Suppressor macrophage treated with lipopolysaccharide for 1 hour (primary cell): Measurements from ENCODE around the gene ITGB3.
"Not testable (repeated sequence)": the region's sequence is repeated elsewhere in the genome, so short reads cannot be mapped to it uniquely, and the experiment has no call there.

Source experiments
- DNase-seq, 3 donors: peaks; one replicate each; pipeline ENCODE4 v3.0.0-alpha.2; 2020 to 2022

Gene ITGB3

DNA sequence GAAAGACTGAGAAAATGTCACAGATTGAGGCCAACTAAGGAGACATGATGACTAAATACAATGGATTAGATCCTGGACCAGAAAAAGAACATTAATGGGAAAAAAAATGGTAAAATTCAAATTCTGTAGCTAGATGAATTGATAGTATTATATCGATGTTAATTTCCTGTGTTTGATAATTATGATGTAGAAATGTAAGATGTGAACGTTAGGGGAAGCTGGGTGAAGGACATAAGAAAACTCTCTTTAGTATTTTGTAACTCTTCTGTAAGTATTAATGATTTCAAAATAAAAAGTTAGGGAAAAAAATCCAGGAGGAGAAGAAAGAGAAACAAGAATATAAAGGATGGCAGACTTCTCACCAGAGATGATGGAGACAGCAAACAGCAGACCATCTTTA is 2.8 kb upstream of the ITGB3 start:
- DNase-seq = no peak

DNA sequence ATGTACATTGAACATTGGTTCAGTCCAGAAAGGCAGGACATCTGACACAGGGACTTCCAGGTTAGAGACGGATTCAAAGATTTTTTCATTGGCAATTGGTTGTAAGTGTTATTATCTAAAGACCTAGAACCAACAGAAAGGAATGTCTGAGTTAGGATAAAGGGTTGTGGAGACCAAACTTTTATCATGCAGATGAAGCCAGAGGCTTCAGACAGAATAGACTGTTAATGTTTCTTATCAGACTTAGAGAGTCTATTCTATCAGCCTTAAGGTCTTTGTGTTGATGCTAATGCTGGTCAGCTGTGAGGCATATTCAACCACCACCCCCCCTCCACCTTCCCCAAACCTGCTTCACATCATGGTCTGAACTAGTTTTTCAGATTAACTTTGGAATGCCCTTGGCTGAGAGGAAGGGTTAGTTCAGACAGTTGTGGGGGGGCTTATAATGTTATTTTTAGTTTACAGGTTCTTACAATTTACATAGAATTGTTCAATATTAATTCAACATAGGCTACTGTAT is 2.1 kb upstream of the ITGB3 start:
- no peak for DNase-seq

DNA sequence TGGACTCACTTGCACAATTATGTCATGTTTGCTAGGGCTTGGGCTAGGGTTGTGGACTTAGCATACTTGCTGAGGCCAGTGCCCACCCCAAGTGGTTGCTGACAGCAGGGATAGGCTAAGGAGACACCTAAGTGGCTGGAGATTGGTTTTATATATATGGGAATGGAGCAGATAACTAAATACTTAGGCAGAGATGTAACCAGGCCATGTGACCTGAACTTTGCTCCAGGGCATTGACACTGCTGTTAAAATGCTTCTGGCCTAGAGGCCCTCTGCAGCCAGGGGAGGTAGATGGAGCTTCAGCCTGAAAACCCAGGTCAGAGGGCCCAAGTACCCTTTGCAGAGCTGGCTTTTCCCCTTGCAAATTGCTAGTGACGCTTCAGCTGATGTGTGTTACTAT is 1.4 kb upstream of the ITGB3 start:
- DNase-seq = no peak

DNA sequence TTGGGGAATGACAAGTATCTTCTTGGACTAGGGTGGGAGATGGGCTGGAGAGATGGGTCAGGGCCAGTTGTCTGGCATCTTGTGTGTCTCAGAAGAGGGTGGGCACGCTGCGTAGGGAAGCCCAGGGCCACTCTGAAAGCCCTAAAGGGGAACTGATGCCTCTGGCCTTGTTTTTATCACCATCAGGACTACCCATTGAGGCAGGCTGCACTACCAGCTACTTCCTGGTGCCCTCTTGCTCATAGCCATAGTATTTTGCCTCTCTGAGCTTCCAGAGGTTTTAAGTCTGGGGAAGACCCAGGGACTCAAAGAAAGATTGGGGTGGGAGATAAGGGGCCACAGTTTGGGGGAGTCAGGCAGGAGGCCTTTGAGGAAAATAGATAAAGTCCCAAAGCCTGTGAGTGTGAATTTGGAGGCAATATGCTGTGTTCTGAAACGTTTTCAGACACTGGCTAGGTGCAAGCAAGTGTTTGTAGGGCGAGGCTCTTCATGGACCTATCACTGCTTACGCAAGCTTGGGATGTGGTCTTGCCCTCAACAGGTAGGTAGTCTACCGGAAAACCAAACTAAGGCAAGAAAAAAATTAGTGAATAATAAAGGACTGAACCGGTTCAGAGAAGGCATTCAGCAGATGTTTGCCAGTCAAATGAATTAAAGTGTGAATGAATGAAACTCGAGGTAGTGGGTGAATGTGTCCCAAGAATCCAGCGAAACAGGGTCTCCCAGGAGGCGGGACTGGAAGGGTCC is 688 bp upstream of the ITGB3 start:
- DNase-seq = no peak

DNA sequence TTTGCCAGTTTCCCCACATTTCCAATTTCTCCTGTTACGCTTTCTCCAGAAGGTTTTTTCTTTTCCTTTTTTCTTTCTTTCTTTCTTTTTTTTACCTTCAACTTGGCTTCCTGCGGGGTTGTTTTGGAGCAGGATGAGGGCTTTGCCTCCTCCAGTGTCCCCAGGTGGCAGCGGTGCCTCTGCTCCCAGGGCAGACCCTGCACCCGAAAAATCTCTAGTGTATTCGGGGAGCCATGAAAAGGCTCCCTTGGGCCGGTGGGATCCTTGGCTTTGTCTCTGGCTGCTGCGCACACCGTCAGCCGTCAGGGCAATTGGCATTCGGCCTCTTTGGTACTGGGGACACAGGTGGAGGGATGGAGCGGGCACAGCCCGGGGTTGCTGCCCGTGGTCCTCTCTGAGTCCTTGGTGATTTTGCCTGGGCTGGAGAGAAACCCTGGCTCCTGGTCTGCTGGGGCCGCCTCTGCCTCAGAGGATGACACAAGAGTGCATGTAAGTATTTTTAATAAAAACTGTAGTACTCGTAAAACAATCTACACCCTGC is 846 bp downstream of the ITGB3 start:
- DNase-seq = no peak

DNA sequence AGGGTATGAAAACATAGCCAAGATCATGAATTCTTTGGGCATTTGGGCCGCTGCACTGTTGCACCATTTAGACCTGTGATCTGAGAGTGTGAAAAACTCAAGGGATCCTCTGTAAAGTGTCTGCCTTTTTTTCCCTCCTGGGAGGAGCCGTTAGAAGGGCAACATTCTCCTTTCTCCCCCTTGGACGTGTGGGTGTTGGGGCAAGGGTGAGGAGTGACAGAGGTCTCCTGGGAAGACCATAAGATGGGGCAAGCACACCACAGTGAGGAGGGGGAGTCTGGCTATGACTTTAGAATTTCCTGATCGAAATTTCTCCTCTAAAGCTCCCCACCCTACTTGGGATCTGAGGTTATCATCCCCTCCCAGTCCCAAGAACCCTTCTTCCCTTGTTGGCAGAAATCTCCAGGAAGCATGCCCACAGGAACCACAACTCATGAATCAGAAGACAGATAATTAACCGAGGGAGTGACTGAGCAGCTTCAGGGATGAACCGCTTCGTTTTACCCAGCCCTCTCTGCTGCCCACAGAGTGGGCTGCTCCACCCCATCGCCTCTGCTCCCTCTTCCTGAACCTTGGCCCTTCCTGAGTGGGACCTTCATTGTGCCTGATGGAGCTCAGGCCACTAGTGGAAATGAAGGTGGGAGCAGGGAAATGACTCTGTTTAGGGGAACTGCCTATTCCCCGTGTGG is 4.2 kb downstream of the ITGB3 start:
- DNase-seq = peak; percentile 44 to 65 (median 53)

DNA sequence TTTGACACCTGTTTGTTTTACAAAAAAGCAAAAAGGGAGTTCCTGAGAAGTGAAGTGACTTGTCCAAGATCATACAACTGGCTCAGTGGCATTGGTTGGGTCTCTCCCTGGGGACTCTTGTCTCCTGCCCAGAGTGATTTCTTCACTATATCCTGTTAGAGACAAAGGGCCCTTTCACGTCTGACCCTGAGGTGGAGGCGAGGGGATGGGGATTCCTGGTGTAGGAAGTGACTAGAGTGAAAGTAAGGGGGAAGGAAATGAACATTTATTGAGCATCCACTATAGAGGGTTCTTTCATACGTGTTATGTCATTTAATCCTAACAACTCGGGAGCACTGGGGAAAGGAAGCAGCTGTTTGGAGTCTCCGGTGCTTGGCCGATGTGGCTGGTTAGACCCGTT is 9.0 kb downstream of the ITGB3 start:
- DNase-seq = no peak

DNA sequence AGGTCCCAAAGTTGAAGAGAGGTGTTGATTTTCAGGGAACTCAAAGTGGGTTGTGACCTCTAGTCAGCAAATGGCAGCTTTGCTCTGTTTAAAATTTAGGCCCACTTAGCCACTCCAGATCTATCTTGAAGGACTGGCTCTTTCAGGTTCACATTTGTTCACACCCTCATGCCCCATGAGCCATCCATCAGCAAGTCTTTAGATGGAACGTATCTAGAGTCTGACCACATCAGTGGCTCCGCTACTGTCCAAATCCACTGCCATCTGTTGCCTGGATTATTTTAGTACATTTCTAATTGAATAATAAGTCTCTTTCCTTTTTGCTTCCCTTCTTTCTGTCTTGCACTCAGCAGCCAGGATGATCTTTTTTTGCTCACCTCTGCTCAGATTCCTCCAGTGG is 10.5 kb downstream of the ITGB3 start:
- no peak for DNase-seq

DNA sequence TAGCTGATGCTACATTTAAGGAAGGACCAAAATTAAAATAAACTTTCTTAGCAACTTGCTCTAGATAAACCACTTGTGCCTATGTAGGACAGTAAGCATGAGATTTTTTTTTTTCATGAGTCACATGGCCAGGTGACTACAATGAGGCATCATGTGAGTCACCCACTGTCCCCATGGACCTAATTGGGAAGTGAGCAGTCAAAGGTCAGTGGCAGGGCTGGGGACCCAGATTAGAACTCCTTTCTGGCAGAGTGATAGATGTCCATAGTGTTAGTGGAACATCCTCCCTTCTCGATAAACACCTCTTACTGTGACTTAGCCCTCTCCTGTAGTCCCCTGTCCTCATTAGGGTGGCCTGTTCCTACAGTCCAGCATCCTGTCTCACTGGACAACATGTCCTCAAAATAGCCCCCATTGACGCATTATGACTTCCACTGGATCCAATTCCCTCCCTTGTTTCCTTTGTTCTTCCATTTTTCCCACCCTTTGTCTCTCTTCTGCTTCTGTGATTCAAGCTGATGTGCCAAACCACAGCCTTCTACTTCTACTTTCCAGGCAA is 12.4 kb downstream of the ITGB3 start:
- peak; percentile 73 to 88 (median 83) for DNase-seq

DNA sequence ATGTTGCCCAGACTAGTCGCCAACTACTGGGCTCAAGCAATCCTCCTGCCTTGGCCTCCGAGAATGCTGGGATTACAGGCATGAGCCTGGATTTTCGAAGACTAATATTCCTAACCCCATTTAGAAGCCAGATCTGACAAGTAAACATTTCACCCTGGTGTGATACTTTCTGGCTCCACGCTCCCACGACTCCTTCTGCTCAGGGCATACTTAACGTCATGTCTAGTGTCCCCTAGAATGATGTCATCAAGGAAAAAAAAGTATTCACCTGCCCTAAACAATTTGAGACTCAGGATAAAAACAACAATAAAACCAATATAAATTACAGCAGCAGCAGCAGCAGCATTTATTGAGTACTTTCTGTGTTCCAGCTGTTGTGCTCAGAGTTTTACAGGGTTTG is 13.2 kb downstream of the ITGB3 start:
- no peak for DNase-seq

DNA sequence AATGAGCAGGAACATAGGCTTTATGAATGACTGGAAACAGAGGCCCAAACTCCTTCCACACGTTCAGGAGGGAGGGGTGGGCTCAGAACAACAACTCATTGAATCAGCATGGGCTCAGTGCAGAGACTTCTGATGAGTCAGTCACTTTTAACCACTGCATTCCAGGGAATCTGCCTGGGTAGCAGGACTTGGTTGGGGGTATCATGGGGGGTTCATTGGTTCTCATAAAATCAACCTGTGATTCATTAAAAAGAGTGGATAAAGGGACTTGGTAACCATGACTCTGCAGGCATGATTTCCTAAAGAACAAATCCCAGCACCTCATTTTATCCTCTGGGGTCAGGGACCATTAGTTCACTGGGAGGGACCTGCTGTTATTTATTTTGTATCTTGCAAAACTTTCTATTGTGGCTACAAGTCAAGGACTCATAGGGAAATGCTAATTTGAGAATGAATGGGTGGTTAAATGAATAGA is 13.8 kb downstream of the ITGB3 start:
- DNase-seq = no peak

DNA sequence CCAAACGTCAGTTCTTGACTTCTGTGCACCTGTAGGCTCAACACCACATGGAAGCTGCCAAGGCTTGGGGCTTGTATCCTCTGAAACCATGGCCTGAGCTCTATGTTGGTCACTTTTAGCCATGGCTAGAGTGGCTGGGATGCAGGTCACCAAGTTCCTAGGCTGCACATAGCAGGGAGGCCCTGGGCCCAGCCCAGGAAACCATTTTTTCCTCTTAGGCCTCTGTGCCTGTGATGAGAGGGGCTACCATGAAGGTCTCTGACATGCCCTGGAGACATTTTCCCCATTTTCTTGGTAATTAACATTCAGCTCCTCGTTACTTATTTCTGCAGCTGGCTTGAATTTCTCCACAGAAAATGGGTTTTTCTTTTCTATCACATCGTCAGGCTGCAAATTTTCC is 15.3 kb downstream of the ITGB3 start:
- DNase-seq = not testable (repeated sequence)

DNA sequence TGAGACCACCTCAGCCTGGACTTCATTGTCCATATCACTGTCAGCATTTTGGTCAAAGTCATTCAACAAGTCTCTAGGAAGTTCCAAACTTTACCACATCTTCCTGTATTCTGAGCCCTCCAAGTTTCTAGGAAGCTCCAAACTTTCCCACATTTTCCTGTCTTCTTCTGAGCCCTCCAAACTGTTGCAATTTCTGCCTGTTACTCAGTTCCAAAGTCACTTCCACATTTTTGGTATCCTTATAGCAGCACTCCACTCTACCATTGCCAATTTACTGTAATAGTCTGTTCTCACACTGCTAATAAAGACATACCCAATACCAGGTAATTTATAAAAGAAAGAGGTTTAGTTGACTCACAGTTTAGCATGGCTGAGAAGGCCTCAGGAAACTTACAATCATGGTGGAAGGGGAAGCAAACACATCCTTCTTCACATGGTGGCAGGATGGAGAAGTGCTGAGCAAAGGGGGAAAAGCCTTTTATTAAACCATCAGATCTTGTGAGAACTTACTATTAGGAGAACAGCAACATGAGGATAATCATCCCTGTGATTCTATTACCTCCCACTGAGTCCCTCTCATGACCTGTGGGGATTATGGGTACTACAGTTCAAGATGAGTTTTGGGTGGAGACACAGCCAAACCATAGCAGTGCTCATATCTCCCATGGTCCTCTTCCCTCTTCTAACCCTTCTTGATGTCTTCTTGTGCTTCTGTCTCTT is 16.1 kb downstream of the ITGB3 start:
- peak; percentile 44 to 75 (median 67) for DNase-seq

DNA sequence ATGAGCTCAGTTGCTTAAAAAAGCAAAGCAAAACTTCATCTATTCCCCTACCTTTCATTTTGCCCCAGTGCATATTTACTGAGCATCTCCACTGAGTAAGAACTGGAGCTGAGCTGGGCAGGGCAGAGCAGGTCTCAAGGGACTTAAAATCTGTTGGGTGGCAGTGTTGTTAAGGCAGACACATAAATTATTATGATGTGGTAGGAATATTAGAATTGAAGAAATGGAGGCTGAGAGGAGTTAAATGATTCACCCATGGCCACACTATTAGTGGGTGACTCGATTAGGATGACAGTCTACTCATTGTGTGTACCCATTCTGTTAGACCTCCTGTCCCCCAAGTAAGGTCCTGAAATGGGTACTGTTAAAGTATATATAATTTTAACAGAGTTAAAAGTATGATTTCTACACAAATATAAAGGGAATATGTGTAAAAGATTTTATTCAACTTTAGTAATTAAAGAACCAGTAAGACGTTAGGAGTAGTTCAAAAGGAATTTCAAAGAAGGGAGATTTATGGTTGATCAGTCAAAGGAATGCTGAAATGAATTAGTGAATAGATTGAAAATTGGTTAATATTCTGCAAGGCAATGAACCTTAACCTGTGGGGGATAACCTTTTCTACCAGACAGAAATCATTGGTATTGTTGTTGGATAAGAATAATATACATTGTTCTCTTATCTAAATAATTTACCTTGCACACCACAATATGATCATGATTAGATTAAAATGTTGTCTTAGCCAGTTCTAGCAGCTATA is 17.5 kb downstream of the ITGB3 start:
- no peak for DNase-seq

DNA sequence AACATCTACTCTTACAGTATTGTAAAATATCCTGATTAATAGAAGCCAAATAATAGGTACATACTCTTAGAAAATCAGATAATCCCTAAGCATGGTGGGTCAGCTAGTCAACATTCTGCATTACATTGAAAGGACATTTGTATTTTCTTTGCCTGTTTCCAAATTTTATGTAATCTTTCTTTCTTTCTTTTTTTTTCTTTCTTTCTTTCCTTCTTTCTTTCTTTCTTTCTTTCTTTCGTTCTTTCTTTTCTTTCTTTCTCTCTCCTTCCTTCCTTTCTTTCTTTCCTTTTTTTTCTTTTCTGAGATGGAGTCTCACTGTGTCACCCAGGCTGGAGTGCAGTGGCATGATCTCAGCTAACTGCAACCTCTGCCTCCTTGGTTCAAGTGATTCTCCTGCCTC is 18.9 kb downstream of the ITGB3 start:
- no peak for DNase-seq

DNA sequence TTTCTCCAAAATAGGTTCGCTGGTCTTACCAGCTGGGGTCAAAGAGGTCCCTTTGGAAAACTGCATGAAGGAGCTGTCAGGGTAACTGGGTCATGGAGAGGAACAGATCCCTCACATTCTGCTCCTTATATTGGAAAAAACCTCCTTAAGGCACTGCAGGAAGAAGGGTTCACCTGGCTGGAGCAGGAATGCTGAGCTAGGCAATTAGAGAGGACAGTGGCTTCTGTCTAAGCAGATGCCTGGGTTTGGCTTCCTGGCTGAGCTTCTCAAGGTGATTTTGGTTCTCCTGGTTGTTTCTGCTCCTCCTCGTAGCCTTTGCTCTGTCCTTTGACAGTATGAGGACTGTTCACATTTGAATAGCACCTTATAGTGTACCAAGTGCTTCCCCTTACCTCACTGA is 19.6 kb downstream of the ITGB3 start:
- DNase-seq = no peak

DNA sequence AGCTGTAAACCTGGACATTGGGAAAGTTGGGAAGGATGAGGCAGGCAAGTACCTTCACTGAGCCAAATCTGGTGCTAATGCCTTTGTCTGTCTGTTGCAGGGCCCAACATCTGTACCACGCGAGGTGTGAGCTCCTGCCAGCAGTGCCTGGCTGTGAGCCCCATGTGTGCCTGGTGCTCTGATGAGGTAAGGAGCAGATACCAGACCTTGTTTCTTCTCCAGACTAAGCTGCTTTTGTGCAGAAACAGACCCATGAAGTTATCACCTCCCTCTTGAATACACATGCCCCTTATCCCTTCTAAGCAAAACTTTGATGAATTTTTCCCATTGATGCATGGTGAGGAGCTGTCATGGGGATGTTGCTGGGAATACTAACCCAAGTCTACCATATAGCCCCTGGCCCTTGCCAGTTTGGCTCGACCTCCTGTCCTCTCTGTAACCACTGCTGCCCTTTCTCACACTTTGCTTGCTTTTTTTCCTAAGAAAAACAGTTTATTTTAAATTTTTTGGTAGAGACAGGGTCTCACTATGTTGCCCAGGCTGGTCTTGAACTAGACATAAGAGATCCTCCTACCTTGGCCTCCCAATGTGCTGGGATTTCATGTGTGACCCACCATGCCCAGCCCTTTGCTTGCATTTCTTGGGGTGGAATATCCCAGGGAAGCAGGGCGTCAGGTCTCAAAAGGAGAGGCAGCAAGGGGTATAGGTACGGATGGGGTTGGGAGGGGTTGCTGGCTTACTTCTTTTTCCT is 20.9 kb downstream of the ITGB3 start:
- DNase-seq = no peak

DNA sequence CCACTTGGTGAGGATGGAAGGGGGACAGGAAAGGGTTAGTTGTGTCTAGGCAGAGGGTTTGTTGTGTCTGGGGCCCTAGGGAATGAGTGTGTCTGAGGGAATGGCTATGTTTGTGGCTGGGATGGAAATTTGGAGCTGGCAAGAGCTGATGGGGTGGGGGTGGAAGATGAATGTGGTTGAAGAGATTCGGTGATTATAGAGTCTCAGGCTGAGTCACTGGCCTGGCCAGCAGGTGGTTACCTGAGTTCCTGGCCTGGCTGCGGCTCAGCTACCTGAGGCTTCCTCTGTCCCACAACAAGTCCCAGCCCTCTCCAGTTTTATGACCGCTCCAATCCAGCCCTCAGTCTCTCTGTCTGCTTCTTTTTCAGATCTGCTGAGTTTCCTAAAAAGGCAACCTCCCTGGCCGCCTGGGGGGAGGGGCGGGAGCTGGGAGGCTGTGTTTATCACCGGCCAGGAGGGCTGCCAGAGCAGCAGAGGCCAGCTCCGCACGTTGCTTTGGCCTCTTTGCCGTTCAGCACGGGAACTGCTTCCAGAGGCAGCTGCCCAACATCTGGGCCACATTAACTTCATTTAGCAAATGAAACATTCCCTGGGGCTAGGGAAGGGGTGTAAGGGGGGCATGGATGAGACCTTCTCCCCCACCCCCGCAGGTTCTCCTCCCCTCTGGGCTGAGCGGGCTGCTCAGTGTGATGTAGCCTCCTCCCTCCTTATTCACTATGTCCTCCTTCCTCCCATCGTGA is 21.8 kb downstream of the ITGB3 start:
- no peak for DNase-seq

DNA sequence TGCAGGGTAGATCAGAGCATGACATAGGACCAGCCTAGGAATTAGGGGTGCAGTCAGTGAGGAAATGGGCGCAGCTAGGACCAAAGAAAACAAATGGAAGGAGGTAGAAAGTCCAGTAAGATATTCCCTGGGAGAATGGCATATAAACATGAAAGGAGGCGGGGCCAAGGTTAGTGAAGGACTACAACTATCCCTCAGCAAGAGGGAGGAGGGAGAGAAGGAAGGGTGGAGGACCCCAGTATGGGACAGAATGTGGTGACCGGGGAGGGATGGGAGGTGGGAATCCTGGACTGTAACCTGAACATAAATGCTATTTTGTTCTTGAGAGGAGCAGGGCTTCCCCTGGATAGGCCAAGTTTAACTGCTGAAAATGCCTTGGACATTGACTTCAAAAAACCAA is 22.8 kb downstream of the ITGB3 start:
- no peak for DNase-seq

DNA sequence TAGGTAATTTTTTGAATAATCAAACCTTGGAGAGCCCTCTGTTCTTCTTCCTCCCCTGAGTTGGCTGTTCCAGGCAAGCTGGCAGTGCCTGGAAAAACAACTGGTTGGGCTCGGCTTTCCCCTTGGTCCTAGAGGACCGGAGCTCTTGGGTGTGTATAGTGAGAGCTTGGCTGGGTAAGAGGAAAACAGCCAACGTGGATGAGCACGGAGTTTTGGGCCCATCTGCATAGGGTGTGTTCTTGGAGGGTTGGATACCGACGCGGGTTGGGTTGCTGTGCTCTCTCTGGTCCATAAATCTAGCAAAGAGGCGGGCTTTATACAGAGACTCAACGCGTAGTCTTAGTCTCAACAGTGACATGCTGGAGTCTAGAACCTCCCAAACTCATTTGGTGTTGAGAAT is 23.2 kb downstream of the ITGB3 start:
- DNase-seq = no peak

DNA sequence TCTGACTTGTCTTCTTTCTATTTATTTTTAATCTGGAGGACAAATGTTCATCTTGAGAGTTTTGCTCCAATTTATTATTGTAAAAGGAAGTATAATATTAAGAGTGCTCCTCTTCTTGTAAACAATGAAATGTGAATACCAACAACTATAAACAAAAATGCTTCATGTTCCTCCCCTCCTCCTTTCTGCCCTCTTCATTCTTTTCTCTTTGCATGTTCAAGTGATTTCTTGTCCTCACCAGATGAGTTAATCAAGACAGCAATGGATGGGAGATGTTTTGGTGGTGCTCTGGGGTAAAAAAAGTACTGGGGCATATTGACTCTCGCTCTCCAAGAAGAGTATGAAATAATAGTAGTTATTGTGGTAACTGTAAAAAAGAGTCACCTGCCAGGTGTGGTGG is 24.3 kb downstream of the ITGB3 start:
- DNase-seq = no peak
